Lower leg skin (tissue), 4 donors: ENCODE data around the gene HEPN1. TPM values are rescaled to one million over a fixed set of nuclear protein-coding genes. Genes with fewer than 3 reads are reported as not detected.

ENCODE experiments used
- DNase-seq, 2 donors: peaks; one replicate each; pipeline ENCODE4 v3.0.0-alpha.2; 2019; ENCODE audit warnings: low spot score in 2 of 2
- H3K4me3 ChIP-seq: fragments of 200-600 bp; sonication (generic); 2 replicates; pipeline ENCODE4 v1.5.1; 2017; ENCODE audit warnings: mild to moderate bottlenecking, low read depth; ENCODE audit not compliant: poor library complexity, severe bottlenecking
- CTCF ChIP-seq, 3 donors: fragments of 450-650 bp; IDR thresholded peaks; one replicate each; pipeline ENCODE4 v1.5.1; 2016; ENCODE audit warnings: antibody characterized with exemption in 3 of 3, mild to moderate bottlenecking in 3 of 3, moderate library complexity in 2 of 3
- POLR2A ChIP-seq, 2 donors: fragments of 450-650 bp; IDR thresholded peaks; one replicate each; pipeline ENCODE4 v1.6.1; 2016 to 2017; ENCODE audit warnings: antibody characterized with exemption in 2 of 2, mild to moderate bottlenecking in 1 of 2, moderate library complexity in 1 of 2
- WGBS, 2 donors: methylation state at CpG; one replicate each; pipeline ENCODE4 v1.1.5; 2018; 5-methylcytosine and 5-hydroxymethylcytosine counted together
- intact Hi-C: fragments of 100-400 bp; cut with DNase I; formaldehyde crosslinking; loops from one replicate; pipeline ENCODE4 v1.15.0; 2023; ENCODE audit warnings: low total_unique reads
- total RNA-seq, 4 donors: library from RNA; depleted of rRNA; stranded (reverse); fragments of >200 nt; gene quantifications; one replicate each; pipeline ENCODE4 v1.1.0, GENCODE V29; 2016

HEPN1 gene
- total RNA-seq, 4 donors from 2014 or later: not detected

GRCh38 chr11:124937336-124937935 lies 18.4 kb downstream of the HEPN1 start:
- H3K4me3 ChIP-seq: no peak overlapping the region
- 78 to 83% methylated on average over 3 of the region's 3 CpGs for WGBS, 2 donors
- TF ChIP-seq POLR2A (IDR thresholded peaks at IDR 0.05) (no peak), CTCF (IDR thresholded peaks at IDR 0.05) (no peak)
- intact Hi-C loops: no loop called here
- DNase-seq: no peak

- no peak overlapping the region for H3K4me3 ChIP-seq
- no peak for TF ChIP-seq CTCF (IDR thresholded peaks at IDR 0.05)
- no peak for TF ChIP-seq POLR2A (IDR thresholded peaks at IDR 0.05)
- no peak for DNase-seq
- intact Hi-C loops: no loop called here
- 53 to 54% methylated on average over 6 of the region's 6 CpGs for WGBS, 2 donors
Measured at GRCh38 chr11:124938206-124938765, 19.2 kb downstream of the HEPN1 start.

GRCh38 chr11:124938970-124939369 lies 19.9 kb downstream of the HEPN1 start:
- TF ChIP-seq CTCF (IDR thresholded peaks at IDR 0.05): no peak
- TF ChIP-seq POLR2A (IDR thresholded peaks at IDR 0.05): no peak
- 86 to 88% methylated on average over 6 of the region's 6 CpGs for WGBS, 2 donors
- DNase-seq: no peak

GRCh38 chr11:124941703-124942102 lies 22.7 kb downstream of the HEPN1 start:
- no peak for DNase-seq
- TF ChIP-seq CTCF (IDR thresholded peaks at IDR 0.05) (no peak), POLR2A (IDR thresholded peaks at IDR 0.05) (no peak)
- H3K4me3 ChIP-seq: no peak overlapping the region
- WGBS, 2 donors: 93 to 97% methylated on average over 1 of the region's 1 CpG
- intact Hi-C loops: loop anchor here (5.0 kb wide), 1 partner anchor 1591 kb away; no protein-coding TSS in a partner anchor

More at GRCh38 chr11:124938970-124939369, 19.9 kb downstream of the HEPN1 start:
- intact Hi-C loops: no loop called here
- H3K4me3 ChIP-seq: no peak overlapping the region

GRCh38 chr11:124942466-124943253 lies 23.6 kb downstream of the HEPN1 start:
- intact Hi-C loops: loop anchor here (5.0 kb wide), 1 partner anchor 1590 kb away; no protein-coding TSS in a partner anchor
- TF ChIP-seq CTCF (IDR thresholded peaks at IDR 0.05): no peak
- no peak for TF ChIP-seq POLR2A (IDR thresholded peaks at IDR 0.05)
- no peak overlapping the region for H3K4me3 ChIP-seq
- WGBS, 2 donors: 75 to 80% methylated on average over 6 of the region's 6 CpGs
- DNase-seq: no peak
